Neutrophil (primary cell): Measurements from ENCODE around the gene BLZF1.
"Not testable (repeated sequence)": the region's sequence is repeated elsewhere in the genome, so short reads cannot be mapped to it uniquely, and the experiment has no call there.

Experiments
- H3K27ac ChIP-seq: fragments of 200-600 bp; sonication (generic); 2 replicates; pipeline ENCODE4 v1.5.1; 2016; ENCODE audit warnings: mild to moderate bottlenecking, moderate library complexity
- H3K27me3 ChIP-seq: fragments of 200-600 bp; sonication (generic); 2 replicates; pipeline ENCODE4 v1.6.0; 2016; ENCODE audit warnings: mild to moderate bottlenecking
- H3K36me3 ChIP-seq: fragments of 200-600 bp; sonication (generic); 2 replicates; pipeline ENCODE4 v1.5.1; 2017
- H3K4me1 ChIP-seq, 2 experiments: fragments of 200-600 bp in 1 of 2; sonication (generic) in 1 of 2; 1 replicate in 1 of 2; 2 replicates in 1 of 2; pipeline versions ENCODE4 v1.5.1 to v1.6.1; 2013 to 2016; ENCODE audit warnings: low read depth in 1 of 2, low read length in 1 of 2, mild to moderate bottlenecking in 1 of 2, moderate library complexity in 1 of 2; ENCODE audit not compliant: control insufficient read depth in 1 of 2, insufficient read depth in 1 of 2
- H3K4me3 ChIP-seq, 2 experiments: fragments of 200-600 bp in 1 of 2; sonication (generic) in 1 of 2; 1 replicate in 1 of 2; 2 replicates in 1 of 2; pipeline ENCODE4 v1.5.1; 2013 to 2016; ENCODE audit warnings: low read depth in 1 of 2, low read length in 1 of 2, mild to moderate bottlenecking in 1 of 2, moderate library complexity in 1 of 2
- H3K9me3 ChIP-seq: fragments of 200-600 bp; sonication (generic); 2 replicates; pipeline ENCODE4 v1.5.1; 2016
- CTCF ChIP-seq: fragments of 200-600 bp; sonication (generic); IDR thresholded peaks from 2 replicates; pipeline ENCODE4 v1.5.1; 2016; ENCODE audit warnings: antibody characterized with exemption

Gene BLZF1

GRCh38 chr1:169338617-169339016, 29.4 kb upstream of the BLZF1 start:
- no peak overlapping the region for H3K27ac ChIP-seq
- no peaks in the 10 kb centered on the region for H3K27me3 ChIP-seq
- H3K9me3 ChIP-seq, result no peaks in the 10 kb centered on the region
- TF ChIP-seq CTCF, result no peak
- no peak overlapping the region for H3K4me3 ChIP-seq
- no peaks in the 10 kb centered on the region for H3K36me3 ChIP-seq
- no peaks in the 10 kb centered on the region for H3K4me1 ChIP-seq

GRCh38 chr1:169339773-169340172, 28.2 kb upstream of the BLZF1 start:
- Histone ChIP-seq H3K27ac (no peak overlapping the region), H3K27me3 (no peaks in the 10 kb centered on the region)
- TF ChIP-seq CTCF, result no peak

GRCh38 chr1:169340882-169341281, 27.1 kb upstream of the BLZF1 start:
- no peaks in the 10 kb centered on the region for H3K27me3 ChIP-seq
- TF ChIP-seq CTCF, result no peak
- H3K9me3 ChIP-seq, result no peaks in the 10 kb centered on the region

More at GRCh38 chr1:169339773-169340172, 28.2 kb upstream of the BLZF1 start:
- no peaks in the 10 kb centered on the region for H3K4me1 ChIP-seq
- H3K36me3 ChIP-seq, result no peaks in the 10 kb centered on the region
- H3K9me3 ChIP-seq, result no peaks in the 10 kb centered on the region
- no peak overlapping the region for H3K4me3 ChIP-seq

GRCh38 chr1:169342096-169342495, 25.9 kb upstream of the BLZF1 start:
- not testable (repeated sequence) for H3K9me3 ChIP-seq, H3K27me3 ChIP-seq, H3K27ac ChIP-seq, H3K4me3 ChIP-seq, H3K36me3 ChIP-seq, H3K4me1 ChIP-seq

More at GRCh38 chr1:169340882-169341281, 27.1 kb upstream of the BLZF1 start:
- Histone ChIP-seq H3K36me3 (no peaks in the 10 kb centered on the region), H3K4me1 (no peaks in the 10 kb centered on the region), H3K4me3 (no peak overlapping the region), H3K27ac (no peak overlapping the region)

- Histone ChIP-seq H3K27me3 (no peaks in the 10 kb centered on the region), H3K9me3 (no peaks in the 10 kb centered on the region), H3K4me1 (no peaks in the 10 kb centered on the region), H3K4me3 (no peak overlapping the region), H3K36me3 (no peaks in the 10 kb centered on the region), H3K27ac (no peak overlapping the region)
- TF ChIP-seq CTCF, result no peak
These were observed 22.5 kb upstream of the BLZF1 start for GRCh38 chr1:169345511-169345910.

GRCh38 chr1:169346036-169346589, 21.9 kb upstream of the BLZF1 start:
- Histone ChIP-seq H3K27ac (no peak overlapping the region), H3K4me1 (no peaks in the 10 kb centered on the region), H3K4me3 (no peak overlapping the region), H3K36me3 (no peaks in the 10 kb centered on the region), H3K27me3 (no peaks in the 10 kb centered on the region), H3K9me3 (no peaks in the 10 kb centered on the region)
- TF ChIP-seq CTCF, result no peak
